ENCODE measurements around the gene P2RY8. TPM values are rescaled to one million over a fixed set of nuclear protein-coding genes. Genes with fewer than 3 reads are reported as not detected.

The P2RY8 gene, protein sequence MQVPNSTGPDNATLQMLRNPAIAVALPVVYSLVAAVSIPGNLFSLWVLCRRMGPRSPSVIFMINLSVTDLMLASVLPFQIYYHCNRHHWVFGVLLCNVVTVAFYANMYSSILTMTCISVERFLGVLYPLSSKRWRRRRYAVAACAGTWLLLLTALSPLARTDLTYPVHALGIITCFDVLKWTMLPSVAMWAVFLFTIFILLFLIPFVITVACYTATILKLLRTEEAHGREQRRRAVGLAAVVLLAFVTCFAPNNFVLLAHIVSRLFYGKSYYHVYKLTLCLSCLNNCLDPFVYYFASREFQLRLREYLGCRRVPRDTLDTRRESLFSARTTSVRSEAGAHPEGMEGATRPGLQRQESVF
- total RNA-seq: under 0.01 TPM in 1 of 2 replicates, not detected in the other

DNA sequence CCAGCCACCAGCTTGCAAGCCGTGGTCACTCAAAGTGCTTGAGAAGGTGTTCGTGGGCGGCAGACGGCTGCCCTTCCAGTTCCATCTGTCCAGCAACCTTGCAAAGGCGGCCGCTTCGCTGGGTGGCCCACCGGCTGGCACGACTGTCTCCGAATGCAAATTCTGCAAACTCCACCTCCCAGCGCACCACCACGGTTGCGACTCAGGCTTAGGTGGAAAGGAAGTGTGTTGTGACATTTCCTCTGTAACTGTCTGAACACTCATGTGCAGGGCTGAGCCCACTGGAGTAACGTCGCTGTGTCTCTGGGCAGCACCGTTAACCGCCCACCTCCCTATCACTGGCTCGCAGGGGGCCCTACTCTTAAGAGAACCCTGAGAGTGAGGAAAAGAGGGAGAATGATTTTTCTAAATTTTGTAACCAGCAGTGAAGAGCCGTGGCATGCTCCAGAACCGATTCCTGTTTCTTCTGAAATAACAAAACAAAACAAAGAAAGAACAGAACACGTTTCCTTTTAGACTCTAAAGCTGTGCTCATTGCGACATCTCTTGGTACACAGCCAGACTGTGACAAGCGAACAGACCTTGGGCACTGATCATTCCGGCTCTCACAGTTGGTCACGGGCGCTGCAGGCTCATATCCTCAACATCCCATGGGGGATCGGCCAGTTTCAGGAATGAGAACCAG, at the start of gene P2RY8:
P2RY8 (minus strand) TSS at position 155 of the 685 bp plus-strand sequence. CDS start 70,627 bp downstream, outside the sequence.

DNA sequence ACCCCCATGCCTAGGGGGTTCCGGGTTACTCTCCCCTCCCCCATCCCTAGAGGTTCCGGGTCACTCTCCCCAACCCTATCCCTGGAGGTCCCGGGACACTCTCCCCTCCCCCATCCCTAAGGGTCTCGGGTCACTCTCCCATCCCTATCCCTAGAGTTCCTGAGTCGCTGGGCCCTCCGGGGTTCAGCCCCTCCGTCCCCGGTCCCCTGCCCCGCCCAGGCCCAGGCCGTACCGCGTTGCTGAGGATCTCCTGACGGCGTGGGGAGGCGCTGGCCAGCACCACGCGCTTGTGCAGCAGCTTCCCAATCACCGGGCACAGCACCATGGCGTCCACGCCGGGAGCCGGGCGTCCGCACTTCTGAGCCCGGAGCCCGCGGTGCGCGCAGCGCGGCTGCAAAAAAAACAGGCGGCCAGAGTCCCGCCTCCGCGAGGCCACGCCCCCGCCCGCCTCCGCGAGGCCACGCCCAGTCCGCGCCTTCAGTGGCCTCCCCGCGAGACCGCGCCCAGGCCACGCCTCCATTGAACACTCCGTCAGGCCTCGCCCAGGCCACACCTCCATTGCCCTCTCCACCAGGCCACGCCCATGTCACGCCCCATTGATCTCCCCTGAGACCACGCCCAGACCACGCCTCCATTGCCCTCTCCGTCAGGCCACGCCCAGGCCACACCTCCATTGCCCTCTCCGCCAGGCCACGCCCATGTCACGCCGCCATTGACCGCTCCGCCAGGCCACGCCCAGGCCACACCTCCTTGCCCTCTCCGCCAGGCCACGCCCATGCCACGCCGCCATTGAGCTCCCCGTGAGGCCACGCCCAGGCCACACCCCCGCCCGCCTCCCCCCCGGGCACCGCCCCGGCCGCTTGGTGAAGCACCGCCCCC, 84.2 kb downstream of the P2RY8 start, which contains the start of gene ASMTL:
ASMTL (minus strand) TSS at position 394 of the 879 bp plus-strand sequence; CDS start at position 325, 69 bp downstream.

Other genes starting within 250 kb of the P2RY8 start
- gene IL3RA, start 200.4 kb downstream of the P2RY8 start, total RNA-seq: 22.4 and 25.2 TPM in 2 replicates
- gene SLC25A6, start 145.1 kb downstream of the P2RY8 start, total RNA-seq: 381 and 408 TPM in 2 replicates
- gene ASMTL, start 84.3 kb downstream of the P2RY8 start, total RNA-seq: 23.6 and 33.6 TPM in 2 replicates
- 24.3 and 28.4 TPM in 2 replicates for gene AKAP17A, start 54.4 kb upstream of the P2RY8 start, total RNA-seq
- not detected in 2 replicates for gene ASMT, start 77.9 kb upstream of the P2RY8 start, total RNA-seq